WERI-Rb-1 (cell line): ENCODE data around the gene GPR22.

Experiments used
- DNase-seq: peaks from one replicate; pipeline ENCODE4 v3.0.0-alpha.2; 2020
- H3K27ac ChIP-seq: fragments of 250-450 bp; sonication (Bioruptor Pico); 2 replicates; pipeline ENCODE4 v1.5.1; 2020; ENCODE audit warnings: mild to moderate bottlenecking, moderate library complexity
- H3K27me3 ChIP-seq: fragments of 250-450 bp; sonication (Bioruptor Pico); 2 replicates; pipeline ENCODE4 v1.5.1; 2021; ENCODE audit warnings: mild to moderate bottlenecking, low read depth, moderate library complexity; ENCODE audit not compliant: insufficient read depth, severe bottlenecking
- H3K36me3 ChIP-seq: fragments of 250-450 bp; sonication (Bioruptor Pico); 2 replicates; pipeline ENCODE4 v1.5.1; 2020; ENCODE audit warnings: mild to moderate bottlenecking, moderate library complexity
- H3K4me3 ChIP-seq: 2 replicates; pipeline ENCODE4 v1.5.1; 2011; ENCODE audit warnings: low read depth, mild to moderate bottlenecking, control low read depth, low read length
- H3K9me3 ChIP-seq: fragments of 250-450 bp; sonication (Bioruptor Pico); 2 replicates; pipeline ENCODE4 v1.5.1; 2021; ENCODE audit warnings: mild to moderate bottlenecking, moderate library complexity; ENCODE audit not compliant: severe bottlenecking
- TF ChIP-seq, protein P1 (sequence below): IDR thresholded peaks from 2 replicates; pipeline ENCODE4 v1.5.1; 2011; ENCODE audit warnings: low read depth, mild to moderate bottlenecking, control low read depth, inconsistent platforms, low read length

GPR22 gene

DNA sequence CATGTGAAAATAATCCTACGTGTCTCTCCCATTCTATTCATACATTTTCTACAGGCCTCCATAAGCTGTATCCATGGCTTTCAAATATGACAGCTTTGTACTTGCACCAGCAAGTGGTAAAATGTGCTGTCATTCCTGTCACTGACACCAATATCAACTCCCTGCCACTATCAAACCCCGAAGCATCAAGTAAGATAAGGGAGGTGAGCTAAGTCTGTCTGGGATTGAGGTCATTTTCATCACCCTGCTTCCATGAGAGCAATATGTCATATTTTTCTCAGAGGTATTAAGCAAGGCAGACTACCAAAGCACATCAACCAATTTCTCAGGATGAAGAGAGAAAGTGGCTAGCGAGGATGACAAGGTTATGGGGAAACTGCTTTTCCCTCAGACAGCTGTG is 11.1 kb downstream of the GPR22 start:
- TF ChIP-seq, protein P1, sequence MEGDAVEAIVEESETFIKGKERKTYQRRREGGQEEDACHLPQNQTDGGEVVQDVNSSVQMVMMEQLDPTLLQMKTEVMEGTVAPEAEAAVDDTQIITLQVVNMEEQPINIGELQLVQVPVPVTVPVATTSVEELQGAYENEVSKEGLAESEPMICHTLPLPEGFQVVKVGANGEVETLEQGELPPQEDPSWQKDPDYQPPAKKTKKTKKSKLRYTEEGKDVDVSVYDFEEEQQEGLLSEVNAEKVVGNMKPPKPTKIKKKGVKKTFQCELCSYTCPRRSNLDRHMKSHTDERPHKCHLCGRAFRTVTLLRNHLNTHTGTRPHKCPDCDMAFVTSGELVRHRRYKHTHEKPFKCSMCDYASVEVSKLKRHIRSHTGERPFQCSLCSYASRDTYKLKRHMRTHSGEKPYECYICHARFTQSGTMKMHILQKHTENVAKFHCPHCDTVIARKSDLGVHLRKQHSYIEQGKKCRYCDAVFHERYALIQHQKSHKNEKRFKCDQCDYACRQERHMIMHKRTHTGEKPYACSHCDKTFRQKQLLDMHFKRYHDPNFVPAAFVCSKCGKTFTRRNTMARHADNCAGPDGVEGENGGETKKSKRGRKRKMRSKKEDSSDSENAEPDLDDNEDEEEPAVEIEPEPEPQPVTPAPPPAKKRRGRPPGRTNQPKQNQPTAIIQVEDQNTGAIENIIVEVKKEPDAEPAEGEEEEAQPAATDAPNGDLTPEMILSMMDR, result no peak
- no peak overlapping the region for H3K4me3 ChIP-seq
- DNase-seq, result no peak
- H3K9me3 ChIP-seq, result no peaks in the 10 kb centered on the region
- H3K27ac ChIP-seq, result no peak overlapping the region
- H3K36me3 ChIP-seq, result no peaks in the 10 kb centered on the region
- no peaks in the 10 kb centered on the region for H3K27me3 ChIP-seq

DNA sequence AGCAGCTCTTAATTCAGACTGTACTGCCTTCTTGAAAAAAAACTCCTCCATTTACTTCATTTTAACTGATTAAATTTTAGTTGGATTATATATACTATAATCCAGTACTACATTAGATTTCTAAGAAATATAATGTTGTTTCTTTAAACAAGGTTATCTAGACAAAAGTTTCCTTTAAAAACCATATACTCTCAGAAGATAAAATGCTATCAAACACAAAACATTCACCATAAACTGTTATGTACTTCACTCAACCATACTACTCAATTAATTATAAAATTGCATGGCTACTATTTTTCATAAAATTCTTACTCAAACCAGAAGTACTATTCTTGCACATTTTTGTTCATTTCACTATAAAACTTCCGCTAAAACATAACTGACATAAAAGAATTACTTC is 12.7 kb downstream of the GPR22 start:
- DNase-seq, result no peak
- no peak overlapping the region for H3K4me3 ChIP-seq
- no peaks in the 10 kb centered on the region for H3K9me3 ChIP-seq
- H3K36me3 ChIP-seq, result no peaks in the 10 kb centered on the region
- no peak overlapping the region for H3K27ac ChIP-seq
- TF ChIP-seq, protein P1, result no peak
- no peaks in the 10 kb centered on the region for H3K27me3 ChIP-seq

DNA sequence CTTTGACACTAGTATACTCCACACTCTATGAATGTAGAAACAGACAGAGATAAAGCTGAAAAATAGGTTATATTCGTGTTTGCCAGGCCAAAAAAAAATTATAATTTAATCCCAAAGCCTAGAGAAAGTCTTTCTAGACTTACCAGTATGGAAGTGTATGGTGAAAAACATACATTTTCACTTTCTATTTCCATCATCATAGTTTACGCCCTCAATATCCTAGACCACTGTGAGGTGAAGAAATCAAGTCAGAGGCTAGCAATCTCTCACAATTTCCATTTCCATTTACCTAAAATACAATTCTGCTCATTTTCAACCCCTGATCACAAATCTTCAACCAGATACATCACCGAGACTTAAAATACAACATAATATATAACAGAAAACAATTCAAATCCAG is 16.2 kb downstream of the GPR22 start:
- H3K27ac ChIP-seq, result no peak overlapping the region
- no peak overlapping the region for H3K4me3 ChIP-seq
- no peaks in the 10 kb centered on the region for H3K27me3 ChIP-seq
- no peaks in the 10 kb centered on the region for H3K9me3 ChIP-seq
- no peak for DNase-seq
- no peaks in the 10 kb centered on the region for H3K36me3 ChIP-seq
- TF ChIP-seq, protein P1, result no peak

GRCh38 chr7:107492875-107493274 is 23.0 kb downstream of the GPR22 start:
- no peak overlapping the region for H3K27ac ChIP-seq
- no peaks in the 10 kb centered on the region for H3K9me3 ChIP-seq
- TF ChIP-seq, protein P1, result no peak
- no peaks in the 10 kb centered on the region for H3K27me3 ChIP-seq
- no peak for DNase-seq
- no peaks in the 10 kb centered on the region for H3K36me3 ChIP-seq
- H3K4me3 ChIP-seq, result no peak overlapping the region

GRCh38 chr7:107494315-107494751 is 24.5 kb downstream of the GPR22 start:
- no peak overlapping the region for H3K27ac ChIP-seq
- H3K9me3 ChIP-seq, result no peaks in the 10 kb centered on the region
- TF ChIP-seq, protein P1, result no peak
- DNase-seq, result no peak
- H3K36me3 ChIP-seq, result no peaks in the 10 kb centered on the region
- H3K4me3 ChIP-seq, result no peak overlapping the region
- H3K27me3 ChIP-seq, result no peaks in the 10 kb centered on the region

DNA sequence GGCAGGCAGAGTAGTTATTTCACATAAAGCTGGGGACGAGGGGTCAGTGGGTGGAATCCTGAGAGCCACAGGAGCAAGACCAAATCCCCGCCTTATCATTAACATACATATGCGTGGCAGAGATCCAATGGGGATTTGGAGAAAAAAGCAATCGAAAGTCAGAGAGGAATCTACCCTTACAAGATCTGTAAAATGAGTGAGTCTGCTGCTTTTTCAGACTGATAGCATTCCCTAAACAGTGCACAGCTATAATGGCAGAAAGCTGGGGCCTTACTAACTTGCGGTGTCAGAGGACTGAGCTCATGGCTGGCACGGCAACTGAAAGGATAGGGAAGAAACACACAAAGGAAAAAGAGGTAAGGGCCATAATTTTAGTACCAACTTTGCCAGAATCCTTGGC is 25.0 kb downstream of the GPR22 start:
- Histone ChIP-seq H3K4me3 (no peak overlapping the region), H3K27ac (no peak overlapping the region), H3K27me3 (no peaks in the 10 kb centered on the region), H3K36me3 (no peaks in the 10 kb centered on the region), H3K9me3 (no peaks in the 10 kb centered on the region)
- no peak for DNase-seq
- TF ChIP-seq, protein P1, result no peak
